HG02870 (cell line): Measurements from ENCODE around the gene CDR2L.
"Not testable (repeated sequence)": the region's sequence is repeated elsewhere in the genome, so short reads cannot be mapped to it uniquely, and the experiment has no call there.

ENCODE experiments used
- ATAC-seq: cut with Tn5 transposase; IDR thresholded peaks from one replicate; pipeline ENCODE4 v1.9.1; 2021; ENCODE audit warnings: mild to moderate bottlenecking, moderate library complexity; ENCODE audit not compliant: unreplicated experiment

CDR2L gene

DNA sequence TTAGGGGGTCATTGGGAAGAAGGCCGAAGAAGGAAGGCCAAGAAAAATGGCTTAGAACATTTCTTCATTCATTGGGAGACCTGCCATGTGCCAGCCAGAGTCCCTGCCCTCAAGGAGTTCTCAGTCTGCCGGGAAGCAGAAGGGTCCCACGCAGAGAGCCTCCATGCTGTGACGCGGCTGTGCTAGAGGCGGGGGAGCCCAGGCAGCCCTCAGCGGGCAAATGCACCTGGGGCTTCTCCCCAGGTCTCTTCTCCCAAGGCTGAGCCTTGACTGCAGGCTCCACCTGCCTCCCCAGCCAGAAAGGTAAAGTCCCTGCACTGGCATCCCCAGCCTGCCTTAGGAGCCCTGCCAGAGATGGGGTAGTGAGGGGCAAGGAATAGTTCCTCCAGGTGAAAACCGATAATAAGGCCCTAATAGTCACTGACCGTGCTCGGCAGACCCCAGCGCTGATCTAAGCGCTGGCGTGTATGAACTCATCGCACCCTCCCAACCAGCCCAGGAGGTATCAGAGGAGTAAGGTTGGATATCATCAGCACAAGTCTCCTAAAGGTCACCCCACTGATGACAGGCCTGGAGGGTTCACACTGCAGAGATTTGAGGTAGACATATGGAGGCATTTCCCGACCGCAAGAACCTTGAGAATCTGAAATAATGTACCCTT lies 6.0 kb upstream of the CDR2L start:
- no peak for ATAC-seq

DNA sequence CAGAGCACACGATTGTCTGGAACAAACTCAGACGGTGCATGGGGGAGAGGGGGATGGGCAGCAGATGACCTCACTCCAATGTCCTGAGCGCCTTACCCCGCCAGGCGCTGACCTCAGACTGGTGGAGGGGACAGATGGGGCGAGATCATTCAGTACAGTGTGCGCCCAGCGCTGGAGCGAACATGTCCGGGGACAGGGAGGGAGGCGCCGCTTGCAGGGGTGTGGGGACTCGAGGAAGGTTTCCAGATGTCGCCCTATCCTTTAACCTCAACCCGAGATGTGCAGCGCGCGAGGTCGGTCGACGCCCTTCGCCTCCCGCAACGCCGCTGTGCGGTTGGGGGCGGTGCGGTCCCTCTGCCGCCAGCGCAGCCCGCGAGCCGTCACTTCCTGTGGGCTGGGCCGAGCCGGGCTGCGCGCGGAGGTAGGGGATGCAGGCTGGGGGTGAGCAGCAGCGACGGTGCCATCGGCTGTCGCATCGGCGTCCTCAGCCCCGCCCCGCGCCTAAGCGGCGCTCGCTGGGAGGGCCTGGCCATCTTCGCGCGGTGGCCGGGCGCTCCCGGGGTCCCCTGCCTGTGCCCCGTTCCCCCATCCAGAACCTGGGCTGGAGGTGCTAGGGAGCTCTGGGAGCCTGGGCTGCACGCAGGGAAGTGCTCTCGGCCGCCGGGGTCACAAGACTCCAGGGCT lies 5.3 kb upstream of the CDR2L start:
- no peak for ATAC-seq

DNA sequence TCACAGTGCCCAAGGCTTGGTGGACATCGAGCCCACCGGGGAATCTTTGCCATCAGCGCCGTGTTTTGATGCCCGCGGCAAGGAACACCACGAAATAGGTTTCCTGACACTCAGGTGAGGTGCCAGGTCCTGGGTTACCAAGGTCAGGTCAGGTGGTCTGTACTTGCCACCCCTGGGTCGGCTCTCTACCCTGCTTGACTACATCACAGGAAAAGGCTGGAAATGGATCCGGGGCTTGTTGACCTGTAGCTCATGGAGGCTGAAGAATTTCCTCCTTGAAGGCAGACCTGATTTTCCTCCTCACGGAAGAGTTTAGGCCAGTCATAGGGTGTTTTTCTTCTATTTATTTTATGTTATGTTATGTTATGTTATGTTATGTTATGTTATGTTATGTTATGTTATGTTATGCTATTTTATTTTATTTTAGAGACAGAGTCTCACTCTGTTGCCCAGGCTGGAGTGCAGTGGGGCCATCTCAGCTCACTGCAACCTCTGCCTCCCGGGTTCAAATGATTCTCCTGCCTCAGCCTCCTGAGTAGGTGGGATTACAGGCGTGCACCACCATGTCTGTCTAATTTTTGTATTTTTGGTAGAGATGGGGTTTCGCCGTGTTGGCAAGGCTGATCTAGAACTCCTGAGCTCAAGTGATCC lies 4.6 kb upstream of the CDR2L start:
- ATAC-seq: not testable (repeated sequence)

DNA sequence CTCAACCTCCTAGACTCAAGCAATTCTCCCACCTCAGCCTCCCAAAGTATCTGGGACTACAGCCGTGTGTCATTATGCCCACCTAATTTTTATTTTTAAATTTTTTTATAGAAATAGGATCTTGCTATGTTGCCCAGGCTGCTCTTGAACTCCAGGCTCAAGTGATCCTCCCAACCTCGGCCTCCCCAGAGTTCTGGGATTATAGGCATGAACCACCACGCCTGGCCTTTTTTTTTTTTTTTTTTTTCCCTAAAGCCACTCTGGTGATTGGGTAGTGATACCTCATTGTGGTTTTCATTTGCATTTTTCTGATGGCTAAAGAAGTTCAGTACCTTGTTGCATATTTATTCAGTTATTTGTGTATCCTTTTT lies 1.2 kb upstream of the CDR2L start:
- ATAC-seq: no peak

DNA sequence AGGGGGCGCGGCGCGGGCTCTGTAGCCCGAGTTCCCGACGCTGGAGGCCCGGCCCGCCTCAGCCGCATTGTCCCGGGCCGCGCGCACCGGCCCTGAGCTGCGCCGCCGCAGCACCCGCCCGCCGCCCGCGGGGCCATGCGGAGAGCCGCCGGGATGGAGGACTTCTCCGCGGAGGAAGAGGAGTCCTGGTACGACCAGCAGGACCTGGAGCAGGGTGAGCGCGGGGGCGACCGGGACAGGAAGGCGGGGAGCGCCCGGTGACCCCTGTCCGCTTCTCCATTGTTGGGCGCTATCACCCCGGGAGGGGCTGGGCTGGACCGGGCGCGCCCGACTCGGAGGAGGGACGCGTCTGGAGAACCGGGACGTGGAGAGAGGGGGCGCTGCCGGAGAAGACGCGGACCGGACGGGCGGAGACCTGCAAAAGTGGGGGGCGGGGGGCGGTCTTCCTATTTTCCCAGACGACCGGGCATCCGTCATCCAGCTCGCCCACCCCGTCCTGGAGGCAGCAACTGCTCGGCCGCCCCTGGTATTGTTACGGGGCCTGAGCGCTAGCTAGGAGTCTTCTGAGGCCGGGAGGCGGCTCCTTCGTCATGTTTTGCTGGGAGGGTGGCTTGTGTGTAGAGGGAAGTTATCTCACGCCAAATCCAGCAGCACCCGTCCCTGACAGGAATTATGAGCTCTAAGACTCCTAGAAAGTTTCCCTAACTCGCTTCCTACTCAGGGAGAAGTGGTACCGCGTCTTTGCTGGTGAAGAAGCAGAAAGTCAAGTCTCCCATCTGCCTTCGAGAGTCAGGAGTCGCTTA lies 678 bp downstream of the CDR2L start:
- ATAC-seq: peak; percentile 16

DNA sequence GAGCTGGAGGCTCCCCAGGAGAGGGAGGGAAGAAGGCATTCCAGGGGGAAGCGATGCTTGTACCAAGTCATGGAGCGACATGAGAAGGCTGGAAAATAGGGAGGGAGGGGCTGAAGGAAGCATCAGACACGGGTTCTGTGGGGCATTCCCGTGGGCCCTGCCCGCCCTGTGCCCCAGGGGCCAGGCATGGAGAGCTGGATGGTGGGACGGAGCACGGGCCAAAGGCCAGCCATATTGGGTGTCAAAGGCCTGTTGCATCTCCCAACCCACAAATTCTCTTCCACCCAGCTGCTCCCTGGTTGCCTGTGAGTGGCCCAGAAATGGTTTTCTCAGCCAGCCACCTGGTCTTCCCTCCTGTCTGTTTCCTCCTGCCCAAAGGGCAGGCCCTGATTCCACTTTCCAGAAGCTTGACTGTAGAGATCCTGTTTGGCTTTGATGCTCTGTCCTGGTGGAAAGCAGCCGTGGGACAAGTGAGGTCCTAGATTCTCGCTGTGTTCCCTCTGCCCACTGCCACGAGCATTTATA lies 3.2 kb downstream of the CDR2L start:
- no peak for ATAC-seq

DNA sequence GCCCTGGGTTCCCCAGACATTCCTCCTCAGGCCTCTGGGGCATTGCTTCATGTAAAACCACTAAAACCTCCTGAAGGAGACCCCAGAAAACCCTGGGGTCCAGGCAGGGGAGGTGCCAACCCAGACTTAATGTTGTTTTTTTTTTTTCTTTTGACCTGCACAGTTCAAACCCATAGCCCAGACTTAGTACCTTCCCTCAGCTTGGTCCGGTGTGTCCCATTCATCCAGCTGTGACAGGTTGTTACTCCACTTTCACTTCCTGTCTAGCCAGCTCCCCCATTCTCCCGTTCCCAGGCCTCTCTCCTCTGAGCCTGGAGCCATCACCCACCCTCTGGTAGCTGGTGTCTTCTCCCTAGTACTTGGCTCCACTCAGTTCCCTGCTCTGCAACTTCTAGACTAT lies 4.8 kb downstream of the CDR2L start:
- ATAC-seq: no peak

DNA sequence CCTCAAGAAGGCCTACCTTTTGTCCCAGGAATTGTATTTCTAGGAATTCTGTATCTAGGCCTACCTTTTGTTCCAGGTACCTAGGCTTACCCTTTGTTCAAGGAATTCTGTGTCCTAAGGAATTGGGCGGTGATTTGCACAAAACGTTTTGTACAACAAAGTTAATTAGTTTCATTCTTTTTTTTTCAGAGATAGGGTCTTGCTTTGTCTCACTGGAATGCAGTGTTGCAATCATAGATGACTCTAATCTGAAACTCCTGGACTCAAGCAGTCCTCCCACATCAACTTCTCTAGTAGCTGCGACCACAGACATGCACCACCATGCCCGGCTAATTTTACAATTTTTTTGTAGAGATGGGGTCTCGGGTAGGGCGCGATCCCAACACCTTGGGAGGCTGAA lies 7.0 kb downstream of the CDR2L start:
- ATAC-seq: no peak

DNA sequence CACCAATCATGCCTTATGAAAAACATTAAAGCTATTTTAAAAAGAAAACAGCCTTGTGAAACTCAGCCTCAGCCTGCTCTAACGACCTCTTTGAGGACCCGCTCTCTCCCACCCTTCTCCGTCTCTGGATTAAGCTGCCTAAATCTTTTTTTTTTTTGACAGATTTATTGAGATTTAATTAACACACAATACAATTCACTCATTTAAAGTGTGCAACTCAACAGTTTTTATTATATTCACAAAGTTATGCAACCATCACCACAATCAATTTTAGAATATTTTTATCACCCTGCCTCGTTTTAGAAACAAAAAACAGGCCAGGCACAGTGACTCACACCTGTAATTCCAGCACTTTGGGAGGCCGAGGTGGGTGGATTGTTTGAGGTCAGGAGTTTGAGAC lies 8.4 kb downstream of the CDR2L start:
- ATAC-seq: no peak

DNA sequence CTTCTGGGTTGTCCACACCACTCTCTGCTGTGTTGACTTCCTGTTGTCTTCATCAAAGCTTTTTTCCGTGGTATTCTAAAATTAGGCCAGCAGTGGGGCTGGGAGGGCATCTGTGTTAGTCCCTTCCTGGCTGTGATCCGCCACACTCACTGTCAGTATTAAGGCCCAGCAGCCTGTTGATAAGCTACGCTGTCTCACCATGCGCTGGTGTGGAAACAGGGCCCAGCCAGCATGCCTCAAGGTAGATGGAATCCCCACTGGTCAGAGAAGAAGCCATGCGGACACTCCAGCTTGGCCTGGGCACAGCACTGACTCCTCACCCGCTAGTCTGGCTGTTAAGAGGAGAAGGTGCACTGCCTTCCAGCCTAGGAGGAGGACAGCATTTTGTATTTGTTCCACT lies 11.4 kb downstream of the CDR2L start:
- no peak for ATAC-seq

DNA sequence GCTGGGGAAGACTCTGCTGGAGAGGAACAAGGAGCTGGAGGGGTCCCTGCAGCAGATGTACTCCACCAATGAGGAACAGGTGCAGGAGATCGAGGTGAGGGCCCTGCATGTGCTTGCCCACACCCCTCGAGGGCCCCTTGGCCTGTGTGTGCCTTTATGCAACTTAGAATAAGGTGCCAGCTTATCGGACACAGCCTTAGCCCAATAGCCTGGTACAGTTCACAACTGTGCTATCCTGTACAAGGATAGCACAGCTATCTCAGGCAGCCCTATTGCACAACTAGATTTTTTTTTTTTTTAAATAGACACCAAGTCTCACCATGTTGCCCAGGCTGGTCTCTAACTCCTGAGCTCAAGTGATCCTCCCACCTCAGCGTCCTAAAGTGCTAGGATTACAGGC lies 12.1 kb downstream of the CDR2L start:
- ATAC-seq: no peak

DNA sequence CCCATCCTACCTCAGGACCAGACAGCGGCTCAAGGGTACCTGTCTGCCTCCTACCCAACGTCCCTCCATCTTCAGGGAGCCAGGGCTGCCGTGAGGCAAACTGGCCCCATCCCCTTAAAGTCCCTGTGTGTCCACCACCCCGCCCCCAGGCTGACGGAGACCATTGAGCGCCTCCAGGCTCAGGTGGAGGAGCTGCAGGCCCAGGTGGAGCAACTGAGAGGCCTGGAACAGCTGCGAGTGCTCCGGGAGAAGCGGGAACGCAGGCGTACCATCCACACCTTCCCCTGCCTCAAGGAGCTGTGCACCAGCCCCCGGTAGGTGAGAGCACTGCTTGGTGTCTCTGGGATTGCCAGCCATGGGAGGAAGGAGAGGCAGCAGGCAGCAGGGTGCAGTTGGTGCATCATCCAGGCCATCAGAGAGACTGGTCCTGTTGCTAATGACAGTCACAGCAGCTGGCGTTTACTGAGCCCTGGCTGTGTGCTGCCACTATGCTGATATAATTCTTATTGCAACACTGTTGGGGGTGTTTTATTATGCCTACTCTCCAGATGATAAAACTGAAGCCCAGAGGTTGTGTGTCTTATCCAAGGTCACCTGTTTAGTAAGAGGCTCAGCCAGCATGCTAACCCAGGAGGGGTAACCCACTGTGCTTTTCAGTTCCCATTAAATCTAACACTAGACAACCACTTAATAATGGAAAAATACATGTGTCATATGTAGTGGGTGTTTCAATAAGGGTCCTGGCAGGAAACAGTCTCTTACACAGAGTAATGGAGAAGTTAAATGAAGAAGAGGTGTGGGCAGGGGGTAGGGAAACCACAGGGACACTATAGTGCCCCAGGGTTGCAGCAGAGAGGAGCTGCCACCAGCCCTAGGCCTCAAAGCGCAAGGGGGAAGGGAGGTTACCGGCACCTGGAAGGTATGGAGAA lies 14.7 kb downstream of the CDR2L start:
- no peak for ATAC-seq

DNA sequence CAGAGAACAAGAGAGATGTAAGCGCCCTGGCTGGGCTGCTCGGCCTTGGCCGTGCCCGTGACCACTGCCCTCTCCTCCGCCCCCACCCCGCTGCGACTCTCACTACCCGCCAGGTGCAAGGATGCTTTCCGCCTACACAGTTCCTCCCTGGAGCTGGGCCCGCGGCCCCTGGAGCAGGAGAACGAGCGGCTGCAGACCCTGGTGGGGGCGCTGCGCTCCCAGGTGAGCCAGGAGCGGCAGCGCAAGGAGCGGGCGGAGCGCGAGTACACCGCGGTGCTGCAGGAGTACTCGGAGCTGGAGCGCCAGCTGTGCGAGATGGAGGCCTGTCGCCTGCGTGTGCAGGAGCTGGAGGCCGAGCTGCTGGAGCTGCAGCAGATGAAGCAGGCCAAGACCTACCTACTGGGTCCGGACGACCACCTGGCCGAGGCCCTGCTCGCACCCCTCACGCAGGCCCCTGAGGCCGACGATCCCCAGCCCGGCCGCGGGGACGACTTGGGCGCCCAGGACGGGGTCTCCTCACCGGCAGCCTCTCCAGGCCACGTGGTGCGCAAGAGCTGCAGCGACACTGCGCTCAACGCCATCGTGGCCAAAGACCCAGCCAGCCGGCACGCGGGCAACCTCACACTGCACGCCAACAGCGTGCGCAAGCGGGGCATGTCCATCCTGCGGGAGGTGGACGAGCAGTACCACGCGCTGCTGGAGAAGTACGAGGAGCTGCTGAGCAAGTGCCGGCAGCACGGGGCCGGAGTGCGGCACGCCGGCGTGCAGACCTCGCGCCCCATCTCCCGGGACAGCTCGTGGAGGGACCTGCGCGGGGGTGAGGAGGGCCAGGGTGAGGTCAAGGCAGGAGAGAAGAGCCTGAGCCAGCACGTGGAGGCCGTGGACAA lies 15.9 kb downstream of the CDR2L start:
- no peak for ATAC-seq

DNA sequence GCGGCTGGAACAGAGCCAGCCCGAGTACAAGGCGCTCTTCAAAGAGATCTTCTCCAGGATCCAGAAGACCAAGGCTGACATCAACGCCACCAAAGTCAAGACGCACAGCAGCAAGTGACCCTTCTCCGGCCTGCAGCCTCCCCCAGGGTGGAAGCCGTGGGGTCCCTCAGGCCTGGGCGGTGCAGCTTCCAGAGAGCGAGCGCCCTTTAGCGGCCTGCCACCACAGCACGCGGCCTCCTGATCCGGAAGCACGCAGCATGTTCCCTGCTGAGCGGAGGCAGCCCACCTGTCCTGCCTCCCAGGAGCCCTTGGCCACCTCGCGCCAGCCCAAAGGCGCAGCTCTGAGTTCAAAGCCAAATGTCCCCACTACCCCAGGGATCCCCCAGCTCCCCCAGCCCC lies 16.5 kb downstream of the CDR2L start:
- ATAC-seq: no peak

DNA sequence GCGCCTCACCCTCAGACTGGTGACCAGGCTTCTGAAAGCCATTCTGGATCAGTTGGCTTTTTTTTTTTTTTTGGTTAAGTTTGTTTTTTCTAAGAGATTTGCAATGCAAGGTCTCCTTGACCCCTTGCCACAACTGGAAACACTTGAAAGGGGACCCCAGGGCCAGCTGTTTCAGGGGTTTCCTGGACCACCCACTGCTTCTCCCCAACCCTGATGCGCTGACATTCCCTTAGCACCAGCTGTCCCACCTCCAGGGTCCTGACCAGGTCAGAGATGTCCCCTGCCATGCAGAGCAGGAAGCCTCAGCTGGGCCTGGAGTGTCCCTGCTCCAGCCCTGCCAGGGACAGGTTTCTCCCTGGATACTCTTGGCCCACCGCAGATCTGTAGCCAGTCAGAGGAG lies 16.9 kb downstream of the CDR2L start:
- ATAC-seq: no peak

DNA sequence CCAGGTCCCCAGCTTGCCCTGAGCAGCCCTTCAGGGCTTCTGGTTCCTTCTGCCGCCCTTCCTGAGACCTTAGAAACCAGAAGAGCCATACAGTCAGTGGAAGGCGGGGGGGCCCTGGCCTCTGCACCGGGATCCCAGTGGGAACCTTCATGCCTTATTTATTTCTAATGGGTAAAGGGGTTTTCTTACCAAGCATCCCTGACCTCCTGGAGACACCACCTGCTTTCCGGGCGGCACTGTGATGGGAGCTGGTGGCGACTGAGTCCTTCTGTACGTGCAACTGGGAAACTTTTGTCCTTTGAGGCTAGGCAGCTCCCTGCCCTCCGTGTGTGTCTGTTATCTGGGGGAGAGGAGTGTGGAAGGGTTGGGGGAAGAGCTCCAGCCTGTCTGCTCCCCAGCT lies 17.9 kb downstream of the CDR2L start:
- ATAC-seq: no peak

DNA sequence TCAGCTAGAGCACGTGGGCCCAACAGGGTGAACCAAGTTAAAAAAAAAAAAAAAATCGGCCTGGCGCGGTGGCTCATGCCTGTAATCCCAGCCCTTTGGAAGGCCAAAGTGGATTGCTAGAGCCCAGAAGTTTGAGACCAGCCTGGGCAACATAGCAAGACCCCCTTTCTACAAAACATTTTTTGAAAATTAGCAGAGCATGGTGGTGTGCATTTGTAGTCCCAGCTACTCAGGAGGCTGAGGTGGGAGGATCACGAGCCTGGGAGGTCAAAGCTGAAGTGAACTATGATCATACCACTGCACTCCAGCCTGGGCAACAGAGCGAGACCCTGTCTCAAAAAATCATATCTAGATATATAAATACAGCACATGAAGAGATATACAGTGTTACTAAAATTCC lies 18.7 kb downstream of the CDR2L start:
- not testable (repeated sequence) for ATAC-seq

DNA sequence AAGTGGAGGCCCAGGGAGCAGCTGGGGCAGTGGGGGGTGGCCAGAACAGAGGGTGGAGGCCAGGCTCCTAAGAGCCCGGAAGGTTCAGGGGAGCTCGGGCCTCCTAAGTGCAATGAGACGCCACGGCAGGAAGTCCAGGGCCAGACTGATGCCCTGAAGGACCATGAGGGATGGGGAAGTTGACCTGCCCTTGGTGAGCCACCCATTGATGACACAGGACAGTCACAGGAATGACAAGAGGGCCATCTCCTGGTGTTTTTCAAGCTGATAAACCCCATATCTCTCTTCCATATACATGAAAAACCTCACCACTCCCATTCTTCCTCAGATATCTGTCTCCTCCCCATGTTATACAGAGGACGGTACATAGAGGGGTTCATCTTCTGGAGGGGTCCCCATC lies 19.2 kb downstream of the CDR2L start:
- no peak for ATAC-seq

DNA sequence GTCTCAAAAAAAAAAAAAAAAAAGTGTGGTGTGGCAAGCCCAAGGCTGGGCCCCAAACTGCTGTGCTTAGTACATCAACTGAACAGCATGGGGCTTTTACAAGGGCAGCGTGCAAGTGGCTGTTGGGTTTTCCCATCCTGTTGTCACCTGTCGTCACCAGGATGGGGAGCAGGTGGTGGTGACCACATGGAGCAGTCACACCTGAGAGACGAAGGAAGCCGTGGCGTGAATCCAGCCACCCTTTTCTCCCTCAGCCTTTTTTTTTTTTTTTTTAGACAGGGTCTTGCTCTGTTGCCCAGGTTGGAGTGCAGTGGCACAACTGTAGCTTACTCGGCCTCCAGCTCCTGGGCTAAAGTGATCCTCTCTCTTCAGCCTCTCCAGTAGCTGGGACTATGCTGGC lies 20.9 kb downstream of the CDR2L start:
- no peak for ATAC-seq
